Neuron (in vitro differentiated cells): ENCODE results near the gene ARHGEF33.

Experiments
- H2AFZ ChIP-seq: one replicate; pipeline ENCODE4 v1.6.1; 2013; ENCODE audit warnings: low read depth, mild to moderate bottlenecking, inconsistent platforms, low read length, moderate library complexity
- H3K27me3 ChIP-seq: one replicate; pipeline ENCODE4 v1.6.1; 2013; ENCODE audit warnings: low read length; ENCODE audit not compliant: insufficient read depth
- H3K36me3 ChIP-seq: one replicate; pipeline ENCODE4 v1.6.1; 2013; ENCODE audit warnings: low read length; ENCODE audit not compliant: insufficient read depth
- H3K4me1 ChIP-seq: one replicate; pipeline ENCODE4 v1.6.1; 2013; ENCODE audit warnings: low read length; ENCODE audit not compliant: insufficient read depth
- H3K4me3 ChIP-seq: 2 replicates; pipeline ENCODE4 v1.5.1; 2013; ENCODE audit warnings: mild to moderate bottlenecking, low read length, moderate library complexity
- H3K9me3 ChIP-seq: one replicate; pipeline ENCODE4 v1.6.1; 2013; ENCODE audit warnings: low read length

Gene ARHGEF33

DNA sequence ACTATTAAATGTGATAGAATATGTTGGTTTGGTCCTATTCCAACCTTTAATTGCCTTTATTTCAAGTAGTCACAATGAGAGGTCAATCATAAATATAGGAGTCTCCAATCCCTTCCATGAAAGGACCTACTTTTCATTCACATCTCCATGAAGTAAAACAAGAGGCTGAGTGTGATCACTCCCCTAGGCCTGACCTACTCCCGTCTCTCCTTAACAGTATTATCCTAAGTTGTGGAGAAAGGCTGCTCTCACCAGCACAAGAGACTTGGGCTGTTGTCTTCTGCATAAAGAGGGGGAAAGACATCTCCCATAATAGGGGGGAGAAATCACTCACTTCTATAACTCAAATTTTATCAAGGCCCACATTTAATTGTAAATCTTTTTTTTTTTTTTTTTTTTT is 125.7 kb downstream of the ARHGEF33 start:
- Histone ChIP-seq H2AFZ (no peak overlapping the region), H3K4me3 (no peak overlapping the region), H3K9me3 (no peaks in the 10 kb centered on the region), H3K4me1 (no peaks in the 10 kb centered on the region), H3K27me3 (no peaks in the 10 kb centered on the region), H3K36me3 (peaks cover 36% of the 10 kb centered on the region)

DNA sequence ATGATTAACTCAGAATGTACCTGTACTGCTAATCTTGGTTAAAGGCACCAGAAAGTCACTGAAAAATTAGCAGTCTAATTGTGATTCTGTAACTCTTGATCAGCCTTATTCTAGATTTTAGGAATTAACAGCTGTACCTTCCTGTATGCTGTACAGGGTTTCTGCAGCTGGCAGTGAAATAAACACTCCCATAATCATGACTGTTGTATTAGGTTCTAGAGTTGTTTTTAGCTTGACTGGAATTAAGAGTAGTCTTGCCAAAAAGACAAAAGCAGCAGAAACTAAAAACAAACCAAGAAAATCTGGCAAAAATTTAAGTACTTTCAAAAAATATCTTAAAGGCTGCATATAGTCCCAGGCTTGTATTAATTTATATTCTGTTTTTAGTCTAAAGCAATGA is 127.7 kb downstream of the ARHGEF33 start:
- Histone ChIP-seq H3K4me3 (no peak overlapping the region), H3K4me1 (no peaks in the 10 kb centered on the region), H3K36me3 (peaks cover 28% of the 10 kb centered on the region), H3K9me3 (no peaks in the 10 kb centered on the region), H3K27me3 (no peaks in the 10 kb centered on the region), H2AFZ (no peak overlapping the region)

DNA sequence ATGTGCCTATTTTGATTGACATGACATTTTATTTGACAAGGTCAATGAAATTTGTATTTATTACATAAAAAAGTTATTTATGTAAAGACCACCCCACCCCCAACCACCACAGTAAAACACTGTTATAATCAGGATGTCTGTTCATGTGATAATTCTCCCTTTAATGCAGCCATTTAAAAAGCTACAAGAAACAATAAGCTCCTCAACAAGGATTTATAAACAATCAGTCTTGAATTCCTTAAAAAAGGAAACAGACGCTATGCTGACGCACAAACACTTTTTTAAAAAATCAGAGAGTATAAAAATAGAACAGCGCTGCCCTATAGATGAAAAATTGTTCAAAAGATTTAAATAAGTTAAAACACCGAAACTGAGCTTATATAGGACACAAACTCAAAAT is 129.0 kb downstream of the ARHGEF33 start:
- no peaks in the 10 kb centered on the region for H3K4me1 ChIP-seq
- H3K9me3 ChIP-seq = no peaks in the 10 kb centered on the region
- no peak overlapping the region for H3K4me3 ChIP-seq
- H2AFZ ChIP-seq = no peak overlapping the region
- peaks cover 21% of the 10 kb centered on the region for H3K36me3 ChIP-seq
- no peaks in the 10 kb centered on the region for H3K27me3 ChIP-seq

DNA sequence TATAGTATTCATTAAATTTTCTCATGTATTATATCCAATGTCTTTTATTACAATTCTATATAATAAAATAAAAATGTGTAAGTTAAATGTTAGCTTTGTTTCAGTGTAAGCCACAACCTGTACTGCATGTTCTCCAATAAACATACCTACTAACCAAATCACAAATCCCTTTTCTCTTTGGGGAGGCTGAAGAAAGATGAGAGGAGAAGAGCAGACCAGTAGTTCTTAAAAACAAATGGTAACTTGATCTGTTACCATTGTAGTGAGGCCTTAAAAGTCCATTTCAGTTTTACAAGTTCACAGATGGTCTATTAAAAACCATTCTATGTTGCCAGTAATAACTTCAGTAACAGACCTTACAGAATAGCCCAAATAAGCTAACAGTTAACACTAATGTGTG is 130.7 kb downstream of the ARHGEF33 start:
- no peak overlapping the region for H2AFZ ChIP-seq
- no peaks in the 10 kb centered on the region for H3K9me3 ChIP-seq
- H3K4me3 ChIP-seq = no peak overlapping the region
- H3K36me3 ChIP-seq = peaks cover 21% of the 10 kb centered on the region
- no peaks in the 10 kb centered on the region for H3K27me3 ChIP-seq
- H3K4me1 ChIP-seq = no peaks in the 10 kb centered on the region

DNA sequence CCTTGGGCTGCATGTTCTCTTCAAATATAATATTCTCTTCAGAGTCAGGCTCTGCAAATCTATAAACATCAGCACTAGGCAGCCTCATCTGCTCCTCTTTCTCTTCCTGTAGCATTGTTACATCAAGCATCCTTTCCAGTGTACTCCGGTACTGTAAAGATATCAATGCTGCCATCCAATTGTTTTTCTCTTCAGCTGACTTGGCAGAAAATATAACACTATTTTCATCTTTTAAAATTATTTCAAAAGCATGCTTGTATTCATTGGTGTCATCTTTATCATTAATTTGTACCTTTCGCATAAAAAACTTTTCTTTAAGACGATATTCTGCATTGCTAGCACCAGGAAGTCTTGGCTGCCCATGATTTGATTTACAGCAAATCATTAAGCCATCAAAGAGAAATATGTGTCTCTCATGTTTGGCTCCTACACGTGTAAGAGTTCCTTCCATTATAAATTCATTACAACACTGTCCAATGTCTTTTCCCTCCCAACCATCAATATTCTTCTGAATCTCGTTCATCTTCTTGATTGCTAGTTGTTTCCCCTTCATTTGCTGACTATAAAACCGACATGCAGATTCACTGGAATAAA is 133.1 kb downstream of the ARHGEF33 start:
- no peaks in the 10 kb centered on the region for H3K27me3 ChIP-seq
- no peak overlapping the region for H2AFZ ChIP-seq
- peaks cover 15% of the 10 kb centered on the region for H3K36me3 ChIP-seq

DNA sequence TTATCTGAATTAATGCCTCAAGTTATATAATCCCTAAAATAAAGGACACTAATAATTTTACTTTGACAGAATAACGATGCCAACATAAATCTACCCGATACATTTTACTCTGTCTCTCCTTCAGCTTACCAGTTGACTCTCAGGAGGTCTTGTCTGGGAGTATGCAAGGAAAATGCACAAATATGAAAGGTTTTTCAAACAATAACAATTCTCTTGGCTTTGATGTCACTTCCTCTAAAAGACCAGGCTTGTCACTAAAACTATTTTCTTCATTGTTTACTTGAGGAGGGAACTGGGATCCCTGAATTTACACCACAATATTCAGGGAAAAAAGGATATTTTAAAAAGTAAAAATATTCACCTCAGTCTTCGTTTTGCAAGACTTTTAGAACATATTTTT is 134.0 kb downstream of the ARHGEF33 start:
- no peak overlapping the region for H2AFZ ChIP-seq
- peaks cover 15% of the 10 kb centered on the region for H3K36me3 ChIP-seq
- H3K9me3 ChIP-seq = no peaks in the 10 kb centered on the region
- no peak overlapping the region for H3K4me3 ChIP-seq
- H3K4me1 ChIP-seq = no peaks in the 10 kb centered on the region
- H3K27me3 ChIP-seq = no peaks in the 10 kb centered on the region

More for the DNA sequence above, 133.1 kb downstream of the ARHGEF33 start:
- no peaks in the 10 kb centered on the region for H3K4me1 ChIP-seq
- no peak overlapping the region for H3K4me3 ChIP-seq
- H3K9me3 ChIP-seq = no peaks in the 10 kb centered on the region

DNA sequence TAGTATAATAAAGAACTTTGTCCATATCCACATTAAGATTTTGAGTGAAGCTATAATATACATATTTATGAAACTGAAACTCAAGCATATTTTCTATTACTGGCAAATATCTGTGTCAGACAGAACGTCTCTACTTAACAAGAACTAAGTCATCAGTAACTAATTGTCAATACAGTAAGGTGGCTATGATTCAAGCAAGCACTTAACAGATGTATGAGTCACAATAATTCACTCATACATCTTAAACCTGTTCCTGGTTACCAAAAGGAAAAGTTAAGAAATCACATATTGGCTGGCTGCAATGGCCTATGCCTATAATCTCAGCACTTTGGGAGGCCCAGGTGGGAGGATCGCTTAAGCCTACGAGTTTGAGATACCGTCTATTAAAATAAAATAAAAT is 135.2 kb downstream of the ARHGEF33 start:
- H3K4me3 ChIP-seq = no peak overlapping the region
- H3K9me3 ChIP-seq = no peaks in the 10 kb centered on the region
- no peak overlapping the region for H2AFZ ChIP-seq
- H3K4me1 ChIP-seq = no peaks in the 10 kb centered on the region
- H3K27me3 ChIP-seq = no peaks in the 10 kb centered on the region
- H3K36me3 ChIP-seq = peaks cover 19% of the 10 kb centered on the region
